PC-3 (cell line): ENCODE results near the gene MAB21L4.

Experiments
- EZH2 ChIP-seq: fragments of 300-600 bp; sonication (generic); IDR thresholded peaks from one replicate; pipeline ENCODE4 v1.6.1; 2017; ENCODE audit warnings: antibody characterized with exemption, mild to moderate bottlenecking, low read length; ENCODE audit not compliant: unreplicated experiment
- EZH2phosphoT487 ChIP-seq: fragments of 300-600 bp; sonication (generic); IDR thresholded peaks from 2 replicates; pipeline ENCODE4 v1.6.1; 2018; ENCODE audit warnings: mild to moderate bottlenecking, antibody characterized with exemption, low read length, borderline replicate concordance
- TF ChIP-seq, protein P1 (sequence below): fragments of 300-600 bp; sonication (generic); conservative IDR thresholded peaks from 2 replicates; pipeline ENCODE4 v1.5.1; 2017; ENCODE audit warnings: antibody characterized with exemption, low read depth, mild to moderate bottlenecking, low read length

DNA sequence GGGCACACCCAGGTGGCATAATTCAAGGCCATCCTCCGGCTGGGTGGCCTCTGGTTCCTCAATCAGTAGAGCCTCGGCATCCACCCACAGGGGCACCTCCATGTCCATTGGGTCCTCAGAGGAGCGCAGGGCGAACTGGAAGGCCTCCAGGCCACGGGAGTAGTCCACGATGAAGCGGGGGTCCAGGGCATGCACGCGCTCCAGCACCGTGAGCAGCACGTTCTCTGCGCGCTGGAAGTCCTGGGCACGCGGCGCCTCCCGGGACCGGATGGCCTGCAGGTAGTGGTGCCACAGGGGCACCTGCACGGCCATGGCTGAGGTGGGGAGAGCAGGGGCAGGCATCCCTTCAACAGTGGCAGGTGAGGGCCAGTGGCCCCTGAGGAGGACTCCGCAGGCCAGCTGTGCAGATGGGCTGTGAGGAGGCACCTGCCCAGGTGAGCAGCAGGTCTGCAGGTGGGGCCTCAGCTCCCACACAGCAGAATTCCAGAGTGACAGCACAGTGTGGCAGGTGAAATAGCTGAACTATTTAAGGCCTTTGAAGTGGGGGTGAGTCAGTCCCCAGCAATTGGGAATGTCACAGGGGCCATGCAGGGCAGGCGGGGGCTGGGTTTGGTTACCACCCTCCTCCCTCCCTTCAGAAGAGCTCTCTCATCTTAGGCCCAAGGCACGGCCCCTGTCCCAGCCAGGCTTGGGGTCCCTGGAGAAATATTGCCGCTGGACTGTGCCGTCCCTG is at the start of gene MAB21L4:
- TF ChIP-seq, protein P1, sequence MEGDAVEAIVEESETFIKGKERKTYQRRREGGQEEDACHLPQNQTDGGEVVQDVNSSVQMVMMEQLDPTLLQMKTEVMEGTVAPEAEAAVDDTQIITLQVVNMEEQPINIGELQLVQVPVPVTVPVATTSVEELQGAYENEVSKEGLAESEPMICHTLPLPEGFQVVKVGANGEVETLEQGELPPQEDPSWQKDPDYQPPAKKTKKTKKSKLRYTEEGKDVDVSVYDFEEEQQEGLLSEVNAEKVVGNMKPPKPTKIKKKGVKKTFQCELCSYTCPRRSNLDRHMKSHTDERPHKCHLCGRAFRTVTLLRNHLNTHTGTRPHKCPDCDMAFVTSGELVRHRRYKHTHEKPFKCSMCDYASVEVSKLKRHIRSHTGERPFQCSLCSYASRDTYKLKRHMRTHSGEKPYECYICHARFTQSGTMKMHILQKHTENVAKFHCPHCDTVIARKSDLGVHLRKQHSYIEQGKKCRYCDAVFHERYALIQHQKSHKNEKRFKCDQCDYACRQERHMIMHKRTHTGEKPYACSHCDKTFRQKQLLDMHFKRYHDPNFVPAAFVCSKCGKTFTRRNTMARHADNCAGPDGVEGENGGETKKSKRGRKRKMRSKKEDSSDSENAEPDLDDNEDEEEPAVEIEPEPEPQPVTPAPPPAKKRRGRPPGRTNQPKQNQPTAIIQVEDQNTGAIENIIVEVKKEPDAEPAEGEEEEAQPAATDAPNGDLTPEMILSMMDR, result no peak
- TF ChIP-seq EZH2 (no peak), EZH2phosphoT487 (no peak)
